Spleen (tissue), 11 donors: ENCODE data around the gene IFI44. TPM values are rescaled to one million over a fixed set of nuclear protein-coding genes. Genes with fewer than 3 reads are reported as not detected.
A peak's percentile ranks its signal among the peaks of the same experiment; 100 is the strongest.

Experiments used
- DNase-seq: peaks from one replicate; pipeline ENCODE4 v3.0.0-alpha.2; 2020
- H3K27ac ChIP-seq, 8 donors: fragments of 200-600 bp; sonication (generic) in 7 of 8; 1 replicate in 4 of 8; 2 replicates in 4 of 8; pipeline versions ENCODE4 v1.5.0 to v1.8.0; 2016 to 2021; ENCODE audit warnings: inconsistent platforms in 4 of 8, mild to moderate bottlenecking in 4 of 8, moderate library complexity in 1 of 8
- H3K27me3 ChIP-seq, 7 donors: fragments of 200-600 bp; sonication (generic) in 6 of 7; replicated peaks in 1 of 7; 1 replicate in 4 of 7; 2 replicates in 3 of 7; pipeline versions ENCODE4 v1.5.0 to v1.8.0; 2016 to 2021; ENCODE audit warnings: inconsistent platforms in 3 of 7, mild to moderate bottlenecking in 1 of 7
- H3K36me3 ChIP-seq, 6 donors: fragments of 200-600 bp; sonication (generic) in 5 of 6; 1 replicate in 4 of 6; 2 replicates in 2 of 6; pipeline versions ENCODE4 v1.5.0 to v1.8.0; 2016 to 2021; ENCODE audit warnings: inconsistent platforms in 2 of 6
- H3K4me1 ChIP-seq, 6 donors: fragments of 200-600 bp; sonication (generic) in 5 of 6; 1 replicate in 3 of 6; 2 replicates in 3 of 6; pipeline versions ENCODE4 v1.5.0 to v1.8.0; 2016 to 2021; ENCODE audit warnings: inconsistent platforms in 3 of 6
- H3K4me3 ChIP-seq, 8 donors: fragments of 200-600 bp; sonication (generic) in 7 of 8; 1 replicate in 4 of 8; 2 replicates in 4 of 8; pipeline versions ENCODE4 v1.5.0 to v1.8.0; 2016 to 2021; ENCODE audit warnings: inconsistent platforms in 4 of 8, mild to moderate bottlenecking in 4 of 8, moderate library complexity in 2 of 8
- H3K9me3 ChIP-seq, 8 donors: fragments of 200-600 bp; sonication (generic) in 7 of 8; 1 replicate in 4 of 8; 2 replicates in 4 of 8; pipeline versions ENCODE4 v1.5.0 to v1.8.0; 2016 to 2021; ENCODE audit warnings: inconsistent platforms in 4 of 8
- CTCF ChIP-seq, 11 experiments: fragments of 200-600 bp in 7 of 11; fragments of 450-650 bp in 4 of 11; sonication (generic) in 4 of 11; IDR thresholded peaks in 8 of 11; conservative IDR thresholded peaks in 3 of 11; 1 replicate in 7 of 11; 2 replicates in 4 of 11; pipeline versions ENCODE4 v1.4.0 to v1.8.0; 2016 to 2021; ENCODE audit warnings: antibody characterized with exemption in 11 of 11, inconsistent platforms in 4 of 11, mild to moderate bottlenecking in 1 of 11
- POLR2A ChIP-seq, 3 donors: fragments of 450-650 bp; IDR thresholded peaks; one replicate each; pipeline ENCODE4 v1.5.1; 2017; ENCODE audit warnings: antibody characterized with exemption in 3 of 3, mild to moderate bottlenecking in 1 of 3
- POLR2AphosphoS5 ChIP-seq, 3 donors: sonication (generic); formaldehyde crosslinking; IDR thresholded peaks; one replicate each; pipeline ENCODE4 v1.5.1; 2017; ENCODE audit warnings: antibody characterized with exemption in 3 of 3
- WGBS, 5 donors: extraction: QIAGEN DNeasy Blood & Tissue Kit in 3 of 5; methylation state at CpG; one replicate each; pipeline versions ENCODE4 v1.1.5 to v1.1.7; 2013 to 2018; 5-methylcytosine and 5-hydroxymethylcytosine counted together
- intact Hi-C: fragments of 100-400 bp; cut with DNase I; formaldehyde crosslinking; loops from one replicate; pipeline ENCODE4 v1.15.0; 2023; ENCODE audit warnings: low total_unique reads
- polyA plus RNA-seq, 3 donors: library from polyadenylated mRNA; stranded (reverse); fragments of 200-250 nt; gene quantifications; one replicate each; pipeline ENCODE4 v1.2.1, GENCODE V29; 2013
- total RNA-seq, 7 donors: library from RNA; depleted of rRNA in 3 of 7; stranded (reverse); fragments of >200 nt in 3 of 7; fragmentation: NEBNext Ultra II Directional in 4 of 7; extraction: Animal tissue kit (Norgen Biotek cat#: 25700) in 4 of 7; gene quantifications; one replicate each; pipeline versions ENCODE4 v1.1.0 to v1.2.1, GENCODE V29; 2016 to 2021
- donor health status: healthy with polysubstance abuse.
- donor health status: DM: no; HTN: no; CAD: no; lungs with moderate emphysema.
- donor health status: DM: no; HTN: no; CAD: no.
- donor health status: Bipolar disorder and iron deficiency.
- donor health status: healthy.
- donor health status: DM: no; HTN: no; CAD: no.
- donor health status: DM: yes; HTN: yes; CAD: no.

The IFI44 gene
- total and polyA plus RNA-seq, 10 donors = 32.3 to 107 (median 79.4) TPM

- H3K4me1 ChIP-seq = peaks cover 8 to 100% (median 78%) of the 10 kb centered on the region in 6 donors
- no peaks in the 10 kb centered on the region for H3K9me3 ChIP-seq
- no peaks in the 10 kb centered on the region for H3K36me3 ChIP-seq
- H3K27ac ChIP-seq = peak overlapping the region in 7 of 8 donors; percentile 27 to 91 (median 84)
- H3K4me3 ChIP-seq = peak overlapping the region in 3 of 8 donors; percentile 38 to 59 (median 44)
- 38 to 79% (median 59%) methylated on average over 4 of the region's 4 CpGs for WGBS, 5 donors
- TF ChIP-seq POLR2AphosphoS5 (IDR thresholded peaks at IDR 0.05) = no peak
- TF ChIP-seq POLR2A (IDR thresholded peaks at IDR 0.05) = no peak
- no peak for TF ChIP-seq CTCF (IDR thresholded peaks at IDR 0.05 in 8 of 11, conservative IDR thresholded peaks at IDR 0.05 in 3 of 11)
- no peak for DNase-seq
- H3K27me3 ChIP-seq = no peaks in the 10 kb centered on the region
- intact Hi-C loops = no loop called here
These were observed 27.1 kb upstream of the IFI44 start for GRCh38 chr1:78622548-78622947.

- intact Hi-C loops = no loop called here
- Histone ChIP-seq H3K4me1 (peaks cover 4 to 85% (median 68%) of the 10 kb centered on the region in 6 donors), H3K27ac (peak overlapping the region in 7 of 8 donors; percentile 0 to 91 (median 84)), H3K9me3 (no peaks in the 10 kb centered on the region), H3K27me3 (no peaks in the 10 kb centered on the region), H3K36me3 (peaks cover 0 to 14% (median 0%) of the 10 kb centered on the region in 6 donors), H3K4me3 (peak overlapping the region in 1 of 8 donors; percentile 3)
- peak; percentile 56 for DNase-seq
- 90 to 97% (median 94%) methylated on average over 7 of the region's 7 CpGs for WGBS, 5 donors
- TF ChIP-seq POLR2AphosphoS5 (IDR thresholded peaks at IDR 0.05) = no peak
- no peak for TF ChIP-seq CTCF (IDR thresholded peaks at IDR 0.05 in 8 of 11, conservative IDR thresholded peaks at IDR 0.05 in 3 of 11)
- TF ChIP-seq POLR2A (IDR thresholded peaks at IDR 0.05) = no peak
These were observed 25.6 kb upstream of the IFI44 start for GRCh38 chr1:78624035-78624434.

- DNase-seq = no peak
- peaks cover 4 to 52% (median 40%) of the 10 kb centered on the region in 6 donors for H3K4me1 ChIP-seq
- 64 to 86% (median 70%) methylated on average over 1 of the region's 1 CpG for WGBS, 5 donors
- no peaks in the 10 kb centered on the region for H3K9me3 ChIP-seq
- no peaks in the 10 kb centered on the region for H3K27me3 ChIP-seq
- H3K36me3 ChIP-seq = peaks cover 0 to 31% (median 0%) of the 10 kb centered on the region in 6 donors
- H3K4me3 ChIP-seq = no peak overlapping the region
- no peak for TF ChIP-seq POLR2AphosphoS5 (IDR thresholded peaks at IDR 0.05)
- no peak for TF ChIP-seq CTCF (IDR thresholded peaks at IDR 0.05 in 8 of 11, conservative IDR thresholded peaks at IDR 0.05 in 3 of 11)
- no peak for TF ChIP-seq POLR2A (IDR thresholded peaks at IDR 0.05)
- H3K27ac ChIP-seq = no peak overlapping the region
- intact Hi-C loops = no loop called here
These were observed 22.3 kb upstream of the IFI44 start for GRCh38 chr1:78627321-78627720.

- intact Hi-C loops = no loop called here
- DNase-seq = no peak
- 67 to 99% (median 95%) methylated on average over 2 of the region's 2 CpGs for WGBS, 5 donors
These were observed 19.0 kb upstream of the IFI44 start for GRCh38 chr1:78630600-78630999.

More at GRCh38 chr1:78630600-78630999, 19.0 kb upstream of the IFI44 start:
- peaks cover 0 to 19% (median 11%) of the 10 kb centered on the region in 6 donors for H3K4me1 ChIP-seq
- no peak overlapping the region for H3K27ac ChIP-seq
- peaks cover 0 to 31% (median 0%) of the 10 kb centered on the region in 6 donors for H3K36me3 ChIP-seq
- no peaks in the 10 kb centered on the region for H3K9me3 ChIP-seq
- no peak overlapping the region for H3K4me3 ChIP-seq
- H3K27me3 ChIP-seq = no peaks in the 10 kb centered on the region
- TF ChIP-seq POLR2AphosphoS5 (IDR thresholded peaks at IDR 0.05) (no peak), POLR2A (IDR thresholded peaks at IDR 0.05) (no peak), CTCF (IDR thresholded peaks at IDR 0.05 in 8 of 11, conservative IDR thresholded peaks at IDR 0.05 in 3 of 11) (no peak)
